HG03103 (cell line): ENCODE data around the gene CCDC9.

ENCODE experiments used
- ATAC-seq: cut with Tn5 transposase; IDR thresholded peaks from one replicate; pipeline ENCODE4 v1.9.1; 2021; ENCODE audit warnings: low read depth; ENCODE audit not compliant: unreplicated experiment

Gene CCDC9

GRCh38 chr19:47255879-47256692 is at the start of gene CCDC9:
CCDC9 (plus strand) TSS chr19:47256525; CDS start chr19:47258401, 1,876 bp downstream.
- ATAC-seq = peak; percentile 41

- ATAC-seq = no peak
Measured at GRCh38 chr19:47209319-47210179, 46.8 kb upstream of the CCDC9 start.

GRCh38 chr19:47210180-47210490 is 46.2 kb upstream of the CCDC9 start:
- ATAC-seq = no peak

GRCh38 chr19:47210689-47211316 is 45.5 kb upstream of the CCDC9 start:
- no peak for ATAC-seq

- ATAC-seq = no peak
Measured at GRCh38 chr19:47215581-47215980, 40.7 kb upstream of the CCDC9 start.

GRCh38 chr19:47221080-47221841 is 35.1 kb upstream of the CCDC9 start:
- ATAC-seq = no peak

GRCh38 chr19:47221890-47222289 is 34.4 kb upstream of the CCDC9 start:
- ATAC-seq = no peak

GRCh38 chr19:47225746-47226425 is 30.4 kb upstream of the CCDC9 start:
- peak; percentile 35 for ATAC-seq

- peak; percentile 16 for ATAC-seq
Measured at GRCh38 chr19:47226426-47227351, 29.6 kb upstream of the CCDC9 start.

GRCh38 chr19:47227352-47228167 is 28.8 kb upstream of the CCDC9 start:
- ATAC-seq = no peak

GRCh38 chr19:47228168-47228936 is 28.0 kb upstream of the CCDC9 start:
- ATAC-seq = no peak

GRCh38 chr19:47228937-47229675 is 27.2 kb upstream of the CCDC9 start:
- ATAC-seq = no peak

- ATAC-seq = no peak
Measured at GRCh38 chr19:47229676-47230053, 26.7 kb upstream of the CCDC9 start.

- ATAC-seq = no peak
Measured at GRCh38 chr19:47230054-47230920, 26.0 kb upstream of the CCDC9 start.

GRCh38 chr19:47230921-47231214 is 25.5 kb upstream of the CCDC9 start, which contains the start of gene BBC3:
BBC3 (minus strand) TSS chr19:47231199; CDS start chr19:47228431, 2,768 bp downstream.
- ATAC-seq = no peak
